HEK293 (cell line): ENCODE data around the gene GATC.

ENCODE experiments used
- ATF2 ChIP-seq: fragments of 450-650 bp; formaldehyde crosslinking; IDR thresholded peaks from 2 replicates; pipeline ENCODE4 v1.5.1; 2016; ENCODE audit warnings: missing biosample characterization, missing genetic modification characterization, low read depth
- HOXC10 ChIP-seq: sonication (generic); formaldehyde crosslinking; IDR thresholded peaks from 2 replicates; pipeline ENCODE4 v1.8.1; 2023; ENCODE audit warnings: mild to moderate bottlenecking, missing genetic modification reagents
- PRDM10 ChIP-seq: fragments of 450-650 bp; formaldehyde crosslinking; IDR thresholded peaks from 2 replicates; pipeline ENCODE4 v1.5.1; 2016; ENCODE audit warnings: missing biosample characterization, missing genetic modification characterization
- WT1 ChIP-seq: fragments of 450-650 bp; formaldehyde crosslinking; IDR thresholded peaks from 2 replicates; pipeline ENCODE4 v1.5.1; 2016; ENCODE audit warnings: missing biosample characterization, missing genetic modification characterization
- ZBTB6 ChIP-seq: fragments of 450-650 bp; formaldehyde crosslinking; IDR thresholded peaks from 2 replicates; pipeline ENCODE4 v1.5.1; 2017; ENCODE audit warnings: missing biosample characterization, missing genetic modification characterization
- ZIC2 ChIP-seq: fragments of 450-650 bp; formaldehyde crosslinking; IDR thresholded peaks from 2 replicates; pipeline ENCODE4 v1.5.1; 2016; ENCODE audit warnings: missing biosample characterization, missing genetic modification characterization
- ZNF112 ChIP-seq: fragments of 450-650 bp; formaldehyde crosslinking; IDR thresholded peaks from 2 replicates; pipeline ENCODE4 v1.5.0; 2017; ENCODE audit warnings: missing biosample characterization, missing genetic modification characterization
- ZNF132 ChIP-seq: fragments of 450-650 bp; formaldehyde crosslinking; IDR thresholded peaks from 2 replicates; pipeline ENCODE4 v1.5.1; 2017; ENCODE audit warnings: missing biosample characterization, missing genetic modification characterization, borderline replicate concordance
- ZNF157 ChIP-seq: fragments of 450-650 bp; formaldehyde crosslinking; IDR thresholded peaks from 2 replicates; pipeline ENCODE4 v1.5.1; 2016; ENCODE audit warnings: missing biosample characterization, missing genetic modification characterization
- ZNF211 ChIP-seq: fragments of 450-650 bp; formaldehyde crosslinking; IDR thresholded peaks from 2 replicates; pipeline ENCODE4 v1.5.1; 2016; ENCODE audit warnings: low read depth, missing biosample characterization, missing genetic modification characterization
- ZNF23 ChIP-seq: fragments of 450-650 bp; formaldehyde crosslinking; IDR thresholded peaks from 2 replicates; pipeline ENCODE4 v1.5.1; 2016; ENCODE audit warnings: missing biosample characterization, missing genetic modification characterization, borderline replicate concordance
- ZNF335 ChIP-seq: fragments of 450-650 bp; formaldehyde crosslinking; conservative IDR thresholded peaks from 2 replicates; pipeline ENCODE4 v1.5.1; 2016; ENCODE audit warnings: missing biosample characterization, missing genetic modification characterization
- ZNF394 ChIP-seq: fragments of 450-650 bp; formaldehyde crosslinking; IDR thresholded peaks from 2 replicates; pipeline ENCODE4 v1.5.1; 2016; ENCODE audit warnings: missing biosample characterization, missing genetic modification characterization, mild to moderate bottlenecking, moderate library complexity, borderline replicate concordance
- ZNF416 ChIP-seq: fragments of 450-650 bp; formaldehyde crosslinking; IDR thresholded peaks from 2 replicates; pipeline ENCODE4 v1.5.1; 2016; ENCODE audit warnings: missing biosample characterization, missing genetic modification characterization
- ZNF48 ChIP-seq: fragments of 450-650 bp; formaldehyde crosslinking; IDR thresholded peaks from 2 replicates; pipeline ENCODE4 v1.5.1; 2016; ENCODE audit warnings: missing biosample characterization, missing genetic modification characterization
- ZNF585B ChIP-seq: fragments of 450-650 bp; formaldehyde crosslinking; IDR thresholded peaks from 2 replicates; pipeline ENCODE4 v1.5.1; 2016; ENCODE audit warnings: missing biosample characterization, missing genetic modification characterization
- ZNF600 ChIP-seq: fragments of 450-650 bp; formaldehyde crosslinking; IDR thresholded peaks from 2 replicates; pipeline ENCODE4 v1.5.1; 2016; ENCODE audit warnings: missing biosample characterization, missing genetic modification characterization
- ZNF624 ChIP-seq: fragments of 450-650 bp; formaldehyde crosslinking; IDR thresholded peaks from 2 replicates; pipeline ENCODE4 v1.5.1; 2017; ENCODE audit warnings: missing biosample characterization, missing genetic modification characterization
- ZNF629 ChIP-seq: fragments of 450-650 bp; formaldehyde crosslinking; IDR thresholded peaks from 2 replicates; pipeline ENCODE4 v1.5.1; 2017; ENCODE audit warnings: missing biosample characterization, missing genetic modification characterization
- ZNF660 ChIP-seq: fragments of 450-650 bp; IDR thresholded peaks from 2 replicates; pipeline ENCODE4 v1.5.1; 2018; ENCODE audit warnings: missing biosample characterization, mild to moderate bottlenecking, missing genetic modification characterization
- ZNF76 ChIP-seq: fragments of 450-650 bp; formaldehyde crosslinking; IDR thresholded peaks from 2 replicates; pipeline ENCODE4; 2016; ENCODE audit warnings: low read depth, missing biosample characterization, missing genetic modification characterization, borderline replicate concordance
- ZNF792 ChIP-seq: fragments of 450-650 bp; formaldehyde crosslinking; IDR thresholded peaks from 2 replicates; pipeline ENCODE4 v1.5.1; 2016; ENCODE audit warnings: missing biosample characterization, missing genetic modification characterization
- TF ChIP-seq, protein P1 (sequence below): fragments of 450-650 bp; formaldehyde crosslinking; IDR thresholded peaks from 2 replicates; pipeline ENCODE4 v1.5.1; 2016; ENCODE audit warnings: missing biosample characterization, missing genetic modification characterization
- TF ChIP-seq, protein P2 (sequence below): fragments of 450-650 bp; IDR thresholded peaks from 2 replicates; pipeline ENCODE4 v1.5.1; 2018; ENCODE audit warnings: missing biosample characterization, mild to moderate bottlenecking, missing genetic modification characterization
- TF ChIP-seq, protein P3 (sequence below): fragments of 450-650 bp; formaldehyde crosslinking; IDR thresholded peaks from 2 replicates; pipeline ENCODE4 v1.5.1; 2016; ENCODE audit warnings: missing biosample characterization, missing genetic modification characterization
- TF ChIP-seq, protein P4 (sequence below): fragments of 450-650 bp; formaldehyde crosslinking; IDR thresholded peaks from 2 replicates; pipeline ENCODE4 v1.5.1; 2016; ENCODE audit warnings: missing biosample characterization, missing genetic modification characterization
- TF ChIP-seq, protein P5 (sequence below): fragments of 450-650 bp; formaldehyde crosslinking; IDR thresholded peaks from 2 replicates; pipeline ENCODE4 v1.5.1; 2016; ENCODE audit warnings: missing biosample characterization, missing genetic modification characterization

GATC gene

DNA sequence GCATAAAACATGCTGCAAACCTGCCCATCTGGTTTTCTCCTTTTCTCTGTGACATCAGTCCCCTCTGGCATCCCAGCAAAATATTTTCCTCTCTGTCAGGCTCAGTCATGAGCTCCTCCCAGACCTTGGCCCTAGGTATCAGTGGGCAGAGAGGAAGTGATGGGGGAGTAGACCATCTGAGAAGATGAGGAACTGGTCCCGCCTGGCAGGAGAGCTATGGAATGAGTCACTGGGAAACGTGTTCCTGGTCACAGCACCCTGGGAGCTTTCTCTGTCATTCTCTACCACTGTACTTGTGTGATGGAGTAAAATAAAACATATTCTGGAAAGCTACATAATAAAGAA, 28.3 kb downstream of the GATC start (continued):
- TF ChIP-seq WT1 (tag by site-specific recombination): no peak
- no peak for TF ChIP-seq ATF2
- no peak for TF ChIP-seq ZNF585B
- TF ChIP-seq, protein P1, sequence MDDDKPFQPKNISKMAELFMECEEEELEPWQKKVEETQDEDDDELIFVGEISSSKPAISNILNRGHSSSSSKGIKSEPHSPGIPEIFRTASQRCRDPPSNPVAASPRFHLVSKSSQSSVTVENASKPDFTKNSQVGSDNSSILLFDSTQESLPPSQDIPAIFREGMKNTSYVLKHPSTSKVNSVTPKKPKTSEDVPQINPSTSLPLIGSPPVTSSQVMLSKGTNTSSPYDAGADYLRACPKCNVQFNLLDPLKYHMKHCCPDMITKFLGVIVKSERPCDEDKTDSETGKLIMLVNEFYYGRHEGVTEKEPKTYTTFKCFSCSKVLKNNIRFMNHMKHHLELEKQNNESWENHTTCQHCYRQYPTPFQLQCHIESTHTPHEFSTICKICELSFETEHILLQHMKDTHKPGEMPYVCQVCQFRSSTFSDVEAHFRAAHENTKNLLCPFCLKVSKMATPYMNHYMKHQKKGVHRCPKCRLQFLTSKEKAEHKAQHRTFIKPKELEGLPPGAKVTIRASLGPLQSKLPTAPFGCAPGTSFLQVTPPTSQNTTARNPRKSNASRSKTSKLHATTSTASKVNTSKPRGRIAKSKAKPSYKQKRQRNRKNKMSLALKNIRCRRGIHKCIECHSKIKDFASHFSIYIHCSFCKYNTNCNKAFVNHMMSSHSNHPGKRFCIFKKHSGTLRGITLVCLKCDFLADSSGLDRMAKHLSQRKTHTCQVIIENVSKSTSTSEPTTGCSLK (tag by site-specific recombination): no peak
- TF ChIP-seq, protein P2, sequence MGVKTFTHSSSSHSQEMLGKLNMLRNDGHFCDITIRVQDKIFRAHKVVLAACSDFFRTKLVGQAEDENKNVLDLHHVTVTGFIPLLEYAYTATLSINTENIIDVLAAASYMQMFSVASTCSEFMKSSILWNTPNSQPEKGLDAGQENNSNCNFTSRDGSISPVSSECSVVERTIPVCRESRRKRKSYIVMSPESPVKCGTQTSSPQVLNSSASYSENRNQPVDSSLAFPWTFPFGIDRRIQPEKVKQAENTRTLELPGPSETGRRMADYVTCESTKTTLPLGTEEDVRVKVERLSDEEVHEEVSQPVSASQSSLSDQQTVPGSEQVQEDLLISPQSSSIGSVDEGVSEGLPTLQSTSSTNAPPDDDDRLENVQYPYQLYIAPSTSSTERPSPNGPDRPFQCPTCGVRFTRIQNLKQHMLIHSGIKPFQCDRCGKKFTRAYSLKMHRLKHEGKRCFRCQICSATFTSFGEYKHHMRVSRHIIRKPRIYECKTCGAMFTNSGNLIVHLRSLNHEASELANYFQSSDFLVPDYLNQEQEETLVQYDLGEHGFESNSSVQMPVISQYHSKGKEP (tag by site-specific recombination): no peak
- TF ChIP-seq ZNF335: peak; percentile 66; the same call in 1 of the 2 replicates
- TF ChIP-seq ZNF132 (tag by site-specific recombination): no peak
- TF ChIP-seq ZNF792 (tag by site-specific recombination): no peak
- TF ChIP-seq ZIC2 (tag by site-specific recombination): peak; percentile 31; the same call in 1 of the 2 replicates
- TF ChIP-seq, protein P3, sequence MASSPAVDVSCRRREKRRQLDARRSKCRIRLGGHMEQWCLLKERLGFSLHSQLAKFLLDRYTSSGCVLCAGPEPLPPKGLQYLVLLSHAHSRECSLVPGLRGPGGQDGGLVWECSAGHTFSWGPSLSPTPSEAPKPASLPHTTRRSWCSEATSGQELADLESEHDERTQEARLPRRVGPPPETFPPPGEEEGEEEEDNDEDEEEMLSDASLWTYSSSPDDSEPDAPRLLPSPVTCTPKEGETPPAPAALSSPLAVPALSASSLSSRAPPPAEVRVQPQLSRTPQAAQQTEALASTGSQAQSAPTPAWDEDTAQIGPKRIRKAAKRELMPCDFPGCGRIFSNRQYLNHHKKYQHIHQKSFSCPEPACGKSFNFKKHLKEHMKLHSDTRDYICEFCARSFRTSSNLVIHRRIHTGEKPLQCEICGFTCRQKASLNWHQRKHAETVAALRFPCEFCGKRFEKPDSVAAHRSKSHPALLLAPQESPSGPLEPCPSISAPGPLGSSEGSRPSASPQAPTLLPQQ (tag by site-specific recombination): no peak
- no peak for TF ChIP-seq ZNF624 (tag by site-specific recombination)
- TF ChIP-seq ZNF157 (tag by site-specific recombination): no peak
- TF ChIP-seq ZNF211 (tag by site-specific recombination): no peak
- no peak for TF ChIP-seq ZNF394 (tag by site-specific recombination)
- TF ChIP-seq, protein P4, sequence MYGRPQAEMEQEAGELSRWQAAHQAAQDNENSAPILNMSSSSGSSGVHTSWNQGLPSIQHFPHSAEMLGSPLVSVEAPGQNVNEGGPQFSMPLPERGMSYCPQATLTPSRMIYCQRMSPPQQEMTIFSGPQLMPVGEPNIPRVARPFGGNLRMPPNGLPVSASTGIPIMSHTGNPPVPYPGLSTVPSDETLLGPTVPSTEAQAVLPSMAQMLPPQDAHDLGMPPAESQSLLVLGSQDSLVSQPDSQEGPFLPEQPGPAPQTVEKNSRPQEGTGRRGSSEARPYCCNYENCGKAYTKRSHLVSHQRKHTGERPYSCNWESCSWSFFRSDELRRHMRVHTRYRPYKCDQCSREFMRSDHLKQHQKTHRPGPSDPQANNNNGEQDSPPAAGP (tag by site-specific recombination): no peak
- no peak for TF ChIP-seq ZNF23
- TF ChIP-seq ZNF600 (tag by site-specific recombination): peak; percentile 67
- no peak for TF ChIP-seq HOXC10
- TF ChIP-seq, protein P5, sequence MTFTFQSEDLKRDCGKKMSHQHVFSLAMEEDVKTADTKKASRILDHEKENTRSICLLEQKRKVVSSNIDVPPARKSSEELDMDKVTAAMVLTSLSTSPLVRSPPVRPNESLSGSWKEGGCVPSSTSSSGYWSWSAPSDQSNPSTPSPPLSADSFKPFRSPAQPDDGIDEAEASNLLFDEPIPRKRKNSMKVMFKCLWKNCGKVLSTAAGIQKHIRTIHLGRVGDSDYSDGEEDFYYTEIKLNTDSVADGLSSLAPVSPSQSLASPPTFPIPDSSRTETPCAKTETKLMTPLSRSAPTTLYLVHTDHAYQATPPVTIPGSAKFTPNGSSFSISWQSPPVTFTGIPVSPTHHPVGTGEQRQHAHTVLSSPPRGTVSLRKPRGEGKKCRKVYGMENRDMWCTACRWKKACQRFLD (tag by site-specific recombination): no peak
- no peak for TF ChIP-seq ZNF76
- TF ChIP-seq ZNF660 (tag by site-specific recombination): peak; percentile 18; the same call in 1 of the 2 replicates
- peak; percentile 8; the same call in 1 of the 2 replicates for TF ChIP-seq ZBTB6 (tag by site-specific recombination)
- no peak for TF ChIP-seq ZNF416 (tag by site-specific recombination)
- no peak for TF ChIP-seq ZNF48 (tag by site-specific recombination)
- TF ChIP-seq ZNF629: peak; percentile 52
- TF ChIP-seq PRDM10 (tag by site-specific recombination): peak; percentile 80
- TF ChIP-seq ZNF112 (tag by site-specific recombination): no peak
